ENCODE results near the gene CFHR2.
"Not testable (repeated sequence)": the region's sequence is repeated elsewhere in the genome, so short reads cannot be mapped to it uniquely, and the experiment has no call there.

Gene CFHR2

GRCh38 chr1:196943568-196943967, at the start of gene CFHR2:
CFHR2 (plus strand) TSS chr1:196943738; CDS start chr1:196943881, 143 bp downstream.
- DNase-seq: not testable (repeated sequence)

- DNase-seq: no peak
These were observed 47.2 kb upstream of the CFHR2 start for GRCh38 chr1:196896355-196896754.

- no peak for DNase-seq
These were observed 46.2 kb upstream of the CFHR2 start for GRCh38 chr1:196897158-196897828.

GRCh38 chr1:196902344-196902743, 41.2 kb upstream of the CFHR2 start:
- DNase-seq: no peak

- no peak for DNase-seq
These were observed 33.3 kb upstream of the CFHR2 start for GRCh38 chr1:196910215-196910614.

GRCh38 chr1:196912283-196912682, 31.3 kb upstream of the CFHR2 start:
- DNase-seq: not testable (repeated sequence)

- DNase-seq: not testable (repeated sequence)
These were observed 16.7 kb upstream of the CFHR2 start for GRCh38 chr1:196926839-196927238.

GRCh38 chr1:196932853-196933252, 10.7 kb upstream of the CFHR2 start:
- DNase-seq: not testable (repeated sequence)

GRCh38 chr1:196933531-196934189, 9.9 kb upstream of the CFHR2 start:
- no peak for DNase-seq

GRCh38 chr1:196941474-196941873, 2.1 kb upstream of the CFHR2 start:
- not testable (repeated sequence) for DNase-seq

GRCh38 chr1:196951711-196952394, 8.3 kb downstream of the CFHR2 start:
- DNase-seq: no peak

- DNase-seq: no peak
These were observed 11.2 kb downstream of the CFHR2 start for GRCh38 chr1:196954778-196955177.

GRCh38 chr1:196955926-196956325, 12.4 kb downstream of the CFHR2 start:
- no peak for DNase-seq

- no peak for DNase-seq
These were observed 17.3 kb downstream of the CFHR2 start for GRCh38 chr1:196960854-196961253.

GRCh38 chr1:196970182-196970581, 26.6 kb downstream of the CFHR2 start:
- DNase-seq: no peak

- DNase-seq: no peak
These were observed 32.7 kb downstream of the CFHR2 start for GRCh38 chr1:196976278-196976677.

- no peak for DNase-seq
These were observed 33.7 kb downstream of the CFHR2 start, which contains the start of gene CFHR5 for GRCh38 chr1:196977278-196977677. CFHR5 (plus strand) TSS chr1:196977556; CDS start chr1:196977665, 109 bp downstream.

- DNase-seq: no peak
These were observed 37.3 kb downstream of the CFHR2 start for GRCh38 chr1:196980859-196981258.

GRCh38 chr1:196982247-196982646, 38.7 kb downstream of the CFHR2 start:
- DNase-seq: not testable (repeated sequence)

- DNase-seq: not testable (repeated sequence)
These were observed 48.5 kb downstream of the CFHR2 start for GRCh38 chr1:196991919-196992651.

- DNase-seq: no peak
These were observed 50.4 kb downstream of the CFHR2 start for GRCh38 chr1:196993916-196994315.

- no peak for DNase-seq
These were observed 53.9 kb downstream of the CFHR2 start for GRCh38 chr1:196997423-196997822.

- DNase-seq: no peak
These were observed 58.3 kb downstream of the CFHR2 start for GRCh38 chr1:197001828-197002227.
